GM10248 (cell line): ENCODE measurements around the gene COL7A1.

Source experiments
- CTCF ChIA-PET: fragments of 300-600 bp; sonication (Branson Sonifier 250); formaldehyde crosslinking; extraction: SDS; loops from one replicate; lab custom pipeline; 2021; ENCODE audit warnings: antibody characterized with exemption; lab: Yijun Ruan, JAX
- POLR2A ChIA-PET: fragments of 350-650 bp; sonication (Branson Sonifier 250); formaldehyde crosslinking; extraction: SDS; loops from one replicate; lab custom pipeline; 2020; ENCODE audit warnings: antibody characterized with exemption; lab: Yijun Ruan, JAX
- DNase-seq: peaks from one replicate; pipeline ENCODE4 v3.0.0; 2012; ENCODE audit errors: extremely low spot score
- CTCF ChIP-seq: IDR thresholded peaks from 2 replicates; pipeline ENCODE4 v1.5.1; 2012; ENCODE audit warnings: mild to moderate bottlenecking, low read depth; ENCODE audit errors: extremely low read depth, missing control alignments, control extremely low read depth

The COL7A1 gene

GRCh38 chr3:48544141-48544540 is 51.0 kb downstream of the COL7A1 start:
- DNase-seq = no peak
- CTCF ChIA-PET = interaction anchor here (1.4 to 2.0 kb wide), 4 partner anchors 12 to 143 kb away, joined by 4 to 10 read pairs (median 7); partner anchors contain the start of gene PFKFB4
- POLR2A ChIA-PET = no interaction called here
- TF ChIP-seq CTCF = no peak

- no peak for DNase-seq
- POLR2A ChIA-PET = no interaction called here
- TF ChIP-seq CTCF = no peak
- CTCF ChIA-PET = interaction anchor here (2.0 kb wide), 1 partner anchor 108 kb away, joined by 8 read pairs; no protein-coding TSS in a partner anchor
These were observed 51.8 kb downstream of the COL7A1 start for GRCh38 chr3:48543271-48543866.

- CTCF ChIA-PET = no interaction called here
- POLR2A ChIA-PET = no interaction called here
- no peak for TF ChIP-seq CTCF
- no peak for DNase-seq
These were observed 56.7 kb downstream of the COL7A1 start for GRCh38 chr3:48538451-48538850.

- DNase-seq = no peak
- ChIA-PET POLR2A (no interaction called here), CTCF (interaction anchor here (0.5 to 1.8 kb wide), 5 partner anchors 13 to 136 kb away, joined by 3 to 7 read pairs (median 3); no protein-coding TSS in a partner anchor)
- TF ChIP-seq CTCF = no peak
These were observed 58.3 kb downstream of the COL7A1 start for GRCh38 chr3:48536785-48537184.

GRCh38 chr3:48536116-48536515 is 59.0 kb downstream of the COL7A1 start:
- POLR2A ChIA-PET = interaction anchor here (0.5 kb wide), 1 partner anchor 27 kb away, joined by 4 read pairs; no protein-coding TSS in a partner anchor
- TF ChIP-seq CTCF = no peak
- DNase-seq = no peak
- CTCF ChIA-PET = interaction anchor here (0.5 to 1.8 kb wide), 5 partner anchors 13 to 101 kb away, joined by 3 to 7 read pairs (median 3); no protein-coding TSS in a partner anchor

- DNase-seq = no peak
- TF ChIP-seq CTCF = no peak
- ChIA-PET CTCF (interaction anchor here (1.1 to 1.3 kb wide), 2 partner anchors 14 to 22 kb away, joined by 3 to 5 read pairs; no protein-coding TSS in a partner anchor), POLR2A (interaction anchor here (0.5 kb wide), 1 partner anchor 27 kb away, joined by 4 read pairs; no protein-coding TSS in a partner anchor)
These were observed 59.6 kb downstream of the COL7A1 start for GRCh38 chr3:48535578-48535977.
